GM19397 (cell line): ENCODE results near the gene ZNF776.
"Not testable (repeated sequence)": the region's sequence is repeated elsewhere in the genome, so short reads cannot be mapped to it uniquely, and the experiment has no call there.

Experiments
- ATAC-seq: cut with Tn5 transposase; IDR thresholded peaks from one replicate; pipeline ENCODE4 v1.9.1; 2021; ENCODE audit warnings: mild to moderate bottlenecking, moderate library complexity; ENCODE audit not compliant: unreplicated experiment

Gene ZNF776

DNA sequence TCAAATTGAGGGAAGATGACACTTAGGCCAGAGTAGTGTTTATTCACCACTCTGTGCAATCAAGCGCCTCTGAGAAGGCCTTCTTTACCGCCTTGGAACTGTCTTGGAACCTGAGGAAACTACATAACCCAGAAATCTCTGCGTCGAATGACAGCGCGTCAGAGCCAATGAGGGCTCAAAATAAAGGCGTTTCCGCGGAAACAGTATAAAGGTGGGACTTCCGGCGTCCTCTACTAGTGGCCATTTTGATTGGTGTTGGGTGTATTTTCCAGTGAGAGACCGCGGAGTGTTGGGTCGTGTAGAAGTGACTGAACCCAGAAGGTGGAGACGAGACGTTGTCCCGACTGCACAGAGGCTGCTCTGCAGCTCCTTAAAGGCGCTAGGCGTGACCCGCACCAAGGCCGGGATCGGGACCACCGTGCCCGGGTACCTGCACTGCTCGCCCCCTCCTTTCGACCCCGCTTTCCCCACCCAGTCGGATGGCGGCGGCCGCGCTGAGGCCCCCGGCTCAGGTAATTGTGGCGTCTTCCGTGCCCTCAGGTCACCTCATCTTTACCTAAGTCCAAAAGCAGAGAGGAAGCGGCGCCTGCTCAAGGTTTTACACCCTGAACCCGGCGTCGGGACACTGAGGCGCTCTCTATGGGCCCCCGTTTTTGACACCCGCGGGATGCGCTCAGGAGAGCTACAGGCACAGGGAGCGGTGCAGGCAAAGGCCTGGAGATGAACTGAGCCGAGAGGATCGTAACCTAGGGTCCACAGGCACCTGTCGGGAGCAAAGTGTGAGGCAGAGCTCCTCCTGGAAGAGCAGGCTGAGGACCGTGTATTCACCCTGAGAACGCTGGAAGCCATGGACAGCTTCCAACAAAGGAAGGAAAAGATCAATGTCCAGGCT is at the start of gene ZNF776:
ZNF776 (plus strand) TSS at position 236 of the 892 bp plus-strand sequence; CDS start at position 480, 244 bp downstream.
- ATAC-seq = peak; percentile 93

GRCh38 chr19:57701625-57702024 is 45.0 kb upstream of the ZNF776 start:
- ATAC-seq = no peak

- no peak for ATAC-seq
These were observed 40.3 kb upstream of the ZNF776 start for GRCh38 chr19:57706346-57706745.

DNA sequence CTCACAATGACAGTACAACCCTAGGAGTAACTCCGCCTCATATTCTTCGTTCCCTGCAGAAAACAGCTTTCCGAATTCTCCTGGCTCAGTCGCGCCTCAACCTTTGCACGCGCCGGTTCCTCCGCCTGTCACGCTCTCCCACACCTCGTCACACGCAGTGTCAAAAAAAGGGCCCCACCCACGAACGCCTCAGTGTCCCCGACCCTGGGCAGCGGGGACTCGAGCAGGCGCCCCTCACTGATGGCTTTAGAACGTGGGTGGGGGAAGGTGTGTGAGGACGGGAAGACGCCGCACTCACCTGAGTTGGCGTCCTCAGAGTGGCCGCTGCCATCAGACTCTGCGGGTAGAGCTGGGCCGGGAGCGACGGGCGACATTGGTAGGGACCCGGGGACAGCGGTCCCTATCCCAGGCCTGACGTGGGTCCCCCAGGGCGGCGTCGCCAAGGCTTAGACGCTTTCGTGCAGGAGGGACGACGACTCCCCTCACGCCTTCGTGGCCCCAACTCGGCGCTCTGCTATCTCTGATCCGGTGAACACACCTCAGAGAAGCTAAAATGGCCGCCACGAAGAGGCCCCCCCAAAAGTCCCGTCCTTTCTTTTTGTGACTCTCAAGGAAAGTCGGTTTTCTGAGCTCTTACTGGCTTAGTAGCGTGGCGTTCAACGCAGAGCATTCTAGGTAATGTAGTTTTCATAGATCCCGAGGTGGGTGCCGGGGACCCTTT is 37.8 kb upstream of the ZNF776 start, which contains the start of gene ZNF154:
ZNF154 (minus strand) TSS at position 564 of the 721 bp plus-strand sequence; CDS start at position 331, 233 bp downstream.
- no peak for ATAC-seq

DNA sequence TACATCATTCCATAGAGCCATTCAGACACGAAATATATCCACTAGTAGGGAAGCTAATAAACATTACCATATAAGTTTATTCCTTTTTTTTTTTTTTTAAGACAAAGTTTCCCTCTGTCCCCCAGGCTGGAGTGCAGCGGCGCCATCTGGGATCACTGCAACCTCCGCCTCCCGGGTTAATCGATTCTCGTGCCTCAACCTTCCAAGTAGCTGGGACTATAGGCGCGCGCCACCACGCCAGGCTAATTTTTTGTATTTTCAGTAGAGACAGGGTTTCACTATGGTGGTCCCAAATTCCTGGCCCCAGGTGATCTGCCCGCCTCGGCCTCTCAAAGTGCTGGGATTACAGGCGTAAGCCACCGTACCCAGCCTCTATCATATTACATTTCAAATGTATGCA is 37.0 kb upstream of the ZNF776 start:
- ATAC-seq = no peak

DNA sequence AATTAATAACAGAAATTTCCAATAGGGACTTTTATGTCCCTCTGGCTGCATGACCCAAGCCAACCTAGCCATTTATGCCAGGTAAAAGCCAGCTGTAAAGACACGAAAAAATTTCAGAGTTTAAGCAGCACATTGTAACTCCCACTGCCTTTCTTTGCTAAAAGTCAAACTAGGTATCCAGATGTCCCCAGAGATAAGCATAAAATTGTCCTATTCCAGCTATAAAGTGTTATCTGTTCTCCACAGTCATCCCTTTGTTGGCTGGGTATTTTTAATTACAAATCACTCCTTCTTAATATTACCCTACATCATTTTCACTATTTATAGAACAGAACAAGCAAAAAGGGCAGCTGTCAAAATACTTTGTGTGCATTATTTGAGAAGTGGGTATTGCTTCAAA is 34.4 kb upstream of the ZNF776 start:
- no peak for ATAC-seq

GRCh38 chr19:57719424-57719823 is 27.2 kb upstream of the ZNF776 start:
- no peak for ATAC-seq

DNA sequence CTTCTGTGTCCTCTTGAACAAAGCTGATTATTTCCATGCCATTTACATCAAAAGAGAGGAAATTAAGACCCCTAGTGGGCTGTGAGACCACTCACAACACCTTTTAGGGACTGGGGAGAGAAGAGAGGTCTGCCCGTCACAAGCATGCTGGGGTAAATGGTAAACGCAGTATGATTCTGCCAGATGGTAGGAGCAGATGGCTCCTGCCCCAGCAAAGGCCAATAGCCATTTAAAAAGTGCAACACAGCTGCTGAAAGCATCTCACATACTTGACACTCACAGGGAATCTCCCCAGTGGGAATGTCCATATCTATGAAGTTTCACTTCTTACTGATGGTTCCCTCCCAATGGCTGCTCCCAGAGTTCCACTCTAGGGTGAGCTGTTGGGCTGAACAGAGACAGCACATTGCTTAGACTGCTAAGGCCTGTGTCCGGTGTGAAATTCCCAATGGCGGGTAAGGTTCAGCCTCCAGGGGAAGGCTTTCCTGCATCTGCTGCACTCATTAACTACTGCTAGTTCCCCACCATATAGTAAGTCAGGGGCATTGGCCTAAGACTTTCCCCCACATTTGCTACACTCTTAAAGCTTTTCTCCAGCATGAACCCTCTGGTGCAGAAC is 26.6 kb upstream of the ZNF776 start:
- no peak for ATAC-seq

DNA sequence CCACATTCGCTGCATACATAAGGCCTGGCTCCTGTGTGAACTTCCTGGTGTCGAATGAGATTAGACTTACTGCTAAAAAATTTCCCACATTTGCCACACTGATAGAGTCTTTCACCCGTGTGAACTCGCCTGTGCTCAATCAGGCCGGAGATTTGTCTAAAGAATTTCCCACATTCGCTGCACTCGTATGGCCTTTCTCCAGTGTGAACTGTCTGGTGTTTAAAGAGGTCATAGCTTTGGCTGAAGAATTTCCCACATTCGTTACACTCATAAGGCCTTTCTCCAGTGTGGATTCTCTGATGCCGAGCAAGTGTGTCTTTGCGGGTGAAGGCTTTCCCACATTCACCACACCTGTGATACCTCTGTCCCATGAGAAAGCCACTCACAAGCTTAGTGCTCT is 25.7 kb upstream of the ZNF776 start:
- ATAC-seq = no peak

- not testable (repeated sequence) for ATAC-seq
These were observed 8.3 kb upstream of the ZNF776 start for GRCh38 chr19:57738320-57738719.

GRCh38 chr19:57738770-57739169 is 7.8 kb upstream of the ZNF776 start:
- ATAC-seq = not testable (repeated sequence)

DNA sequence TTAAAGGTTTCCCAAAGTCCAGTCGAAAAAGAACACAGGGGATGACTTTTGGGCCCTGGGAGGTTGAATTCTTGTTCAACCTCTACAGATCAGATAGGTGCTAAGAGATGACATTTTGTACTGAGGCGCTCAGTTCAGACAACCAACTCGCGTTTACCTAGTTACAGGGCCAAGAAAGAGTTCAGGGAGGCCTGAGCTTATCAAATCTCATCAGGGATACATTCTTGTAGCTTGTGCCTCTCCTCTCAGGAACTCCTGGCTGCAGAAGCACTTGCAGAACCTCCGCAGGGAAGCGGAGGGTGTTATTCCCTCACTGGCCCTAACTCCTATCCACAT is 825 bp downstream of the ZNF776 start:
- no peak for ATAC-seq

DNA sequence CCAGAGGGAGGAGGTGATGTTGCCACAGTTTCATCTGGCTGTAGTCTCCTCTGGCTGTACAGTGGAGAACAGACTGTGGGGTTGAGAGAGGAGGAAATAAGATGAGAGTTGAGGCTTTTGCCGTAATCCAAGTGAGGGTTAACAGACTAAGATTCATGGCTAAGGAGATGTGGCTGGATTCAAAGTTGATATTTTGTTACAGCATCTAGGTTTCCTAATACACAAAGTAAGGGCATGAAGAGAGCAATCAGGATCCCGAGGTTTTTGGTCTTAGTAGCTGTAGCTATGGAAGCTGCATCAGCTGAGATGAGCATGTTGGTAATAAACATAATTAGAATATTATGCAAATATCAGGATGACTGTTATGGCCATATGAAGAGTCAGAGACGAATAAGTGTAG is 1.4 kb downstream of the ZNF776 start:
- ATAC-seq = no peak

- no peak for ATAC-seq
These were observed 7.6 kb downstream of the ZNF776 start for GRCh38 chr19:57754091-57754673.

DNA sequence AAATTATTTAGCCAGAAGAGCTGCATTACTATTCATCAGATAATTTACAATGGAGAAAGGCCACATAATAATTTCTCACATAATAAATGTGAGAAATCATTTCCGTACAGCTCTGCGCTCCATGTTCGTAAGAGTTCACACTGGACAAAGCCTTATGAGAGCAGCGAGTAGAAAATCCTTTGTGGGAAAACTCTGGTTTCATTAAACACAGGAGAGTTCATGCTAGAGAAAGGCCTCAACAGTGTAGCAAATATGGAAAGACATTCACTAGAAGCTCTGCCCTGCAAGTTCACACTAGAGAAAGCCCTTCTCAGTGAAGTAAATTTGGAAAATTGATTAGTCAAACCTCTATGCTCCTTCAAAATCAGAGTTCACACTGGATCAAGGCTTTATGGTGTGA is 8.4 kb downstream of the ZNF776 start:
- no peak for ATAC-seq

DNA sequence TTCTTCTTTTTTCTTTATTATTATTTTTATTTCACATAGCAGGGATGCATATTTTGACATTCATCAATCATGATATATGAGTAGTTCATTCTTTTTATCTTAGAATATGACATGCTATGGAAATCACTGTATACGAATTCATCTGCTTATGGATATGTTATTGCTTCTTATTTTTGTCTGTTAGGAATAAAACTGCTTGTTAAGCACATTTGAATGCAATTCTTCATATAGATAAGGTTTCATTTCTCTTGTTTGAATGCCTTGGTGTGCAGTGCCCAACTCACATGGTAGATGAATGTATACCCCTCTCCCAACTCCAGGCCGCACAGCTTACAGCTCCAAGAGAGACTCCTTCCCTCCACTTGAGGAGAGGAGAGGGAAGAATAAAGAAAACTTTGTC is 11.3 kb downstream of the ZNF776 start:
- no peak for ATAC-seq

DNA sequence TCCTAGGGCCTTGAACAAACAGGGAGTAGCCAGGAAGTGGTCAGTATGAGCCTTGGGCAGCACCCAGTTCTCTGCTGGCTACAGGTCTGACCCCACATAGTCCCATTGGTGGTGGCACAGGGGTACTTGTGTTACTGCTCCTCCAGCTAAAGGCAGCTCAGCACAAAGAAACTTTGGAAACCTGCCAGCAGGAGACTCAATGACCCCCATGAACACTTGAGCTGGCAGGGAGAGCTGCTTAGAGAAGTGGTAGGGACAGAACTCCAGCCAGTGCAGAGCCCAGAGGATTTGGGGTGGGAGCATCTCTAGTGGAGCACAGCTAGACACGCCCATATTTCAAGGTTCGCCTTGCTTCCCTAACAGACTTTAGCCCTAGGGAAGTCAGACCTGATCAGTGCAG is 12.5 kb downstream of the ZNF776 start:
- no peak for ATAC-seq

DNA sequence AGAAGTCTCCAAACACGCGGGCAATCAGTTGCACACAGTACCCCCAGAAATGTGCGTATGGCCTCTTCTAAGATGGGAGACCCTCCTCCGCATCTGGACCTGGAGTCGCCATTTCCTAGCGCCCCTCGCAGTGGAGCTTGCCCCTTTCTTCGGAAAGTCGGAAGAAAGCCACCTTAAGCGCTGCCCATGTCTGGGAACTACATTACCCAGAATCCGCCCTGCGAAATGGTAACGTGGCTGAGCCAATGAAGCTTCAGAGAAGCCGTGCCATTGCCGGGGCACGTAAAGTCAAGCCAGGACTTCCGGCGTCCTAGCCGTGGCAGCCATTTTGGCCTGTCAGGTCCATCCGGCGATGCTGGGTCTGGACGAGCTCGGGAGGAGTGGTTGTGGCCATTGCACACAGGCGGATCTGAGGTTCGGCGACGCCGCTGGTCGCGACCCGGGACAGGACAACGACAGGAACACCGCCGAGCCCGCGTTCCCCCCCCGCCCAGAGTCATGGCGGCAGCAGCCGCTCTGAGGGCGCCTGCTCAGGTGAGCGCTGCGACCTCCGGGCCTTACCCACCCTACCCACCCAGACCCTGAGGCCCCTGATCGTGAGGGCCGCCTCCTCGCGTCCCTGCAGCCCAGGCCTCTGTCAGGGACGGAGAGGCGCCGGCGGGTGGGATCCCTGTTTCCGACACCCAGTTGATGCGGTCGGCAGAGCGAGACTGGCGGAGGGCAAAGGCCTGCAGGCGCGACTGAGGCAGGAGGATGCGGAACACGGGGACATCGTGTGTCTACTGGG is 22.9 kb downstream of the ZNF776 start, which contains the start of gene ZNF586:
ZNF586 (plus strand) TSS at position 332 of the 787 bp plus-strand sequence; CDS start at position 499, 167 bp downstream.
- peak; percentile 97 for ATAC-seq

DNA sequence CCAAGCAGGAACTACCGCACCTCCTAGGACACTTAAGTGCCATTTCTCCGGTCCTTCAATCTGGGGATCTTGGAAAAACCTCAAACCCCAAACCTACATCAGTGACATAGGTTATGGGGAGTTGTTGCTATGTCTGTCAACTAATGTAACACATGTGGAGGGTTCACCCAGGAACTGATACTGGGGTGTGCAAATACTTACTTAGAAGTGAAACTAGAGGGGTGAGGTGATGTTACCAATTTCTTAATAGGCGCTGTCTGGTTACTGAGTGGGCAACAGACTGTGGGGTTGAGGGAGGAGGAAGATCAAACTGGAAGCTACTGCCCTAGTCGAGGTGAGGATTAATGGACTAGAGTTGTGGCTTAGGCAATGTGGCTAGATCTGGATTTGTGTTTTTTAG is 24.8 kb downstream of the ZNF776 start:
- ATAC-seq = no peak

DNA sequence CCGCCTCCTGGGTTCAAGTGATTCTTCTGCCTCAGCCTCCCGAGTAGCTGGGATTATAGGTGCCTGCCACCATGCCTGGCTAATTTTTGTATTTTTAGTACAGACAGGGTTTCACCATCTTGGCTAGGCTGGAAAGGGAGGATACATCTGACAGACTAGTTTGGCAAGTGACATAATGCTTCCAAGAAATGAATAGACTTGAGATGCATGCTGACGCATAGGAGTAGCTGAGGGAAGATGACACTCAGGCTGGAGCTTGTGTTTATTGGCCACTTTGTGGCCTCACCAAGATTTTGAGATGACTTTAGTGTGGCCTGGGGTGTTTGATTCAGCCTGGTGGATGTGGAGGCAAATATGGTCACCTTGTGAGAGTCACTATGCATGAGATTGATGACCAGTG is 26.9 kb downstream of the ZNF776 start:
- ATAC-seq = no peak
